Progenitor cell of endocrine pancreas (in vitro differentiated cells): ENCODE data around the gene IDUA. TPM values are rescaled to one million over a fixed set of nuclear protein-coding genes. Genes with fewer than 3 reads are reported as not detected.
A peak's percentile ranks its signal among the peaks of the same experiment; 100 is the strongest.

Experiments
- DNase-seq: peaks from one replicate; pipeline ENCODE4 v3.0.0; 2021; ENCODE audit warnings: low spot score; ENCODE audit not compliant: unreplicated experiment
- H3K27ac Mint-ChIP-seq: 2 replicates; pipeline ENCODE4 v1.8.0; 2021; ENCODE audit warnings: mild to moderate bottlenecking, moderate library complexity, mixed read lengths
- H3K27me3 Mint-ChIP-seq: 2 replicates; pipeline ENCODE4 v1.8.0; 2021; ENCODE audit warnings: mixed read lengths
- H3K36me3 Mint-ChIP-seq: 2 replicates; pipeline ENCODE4 v1.8.0; 2022; ENCODE audit warnings: mixed read lengths; ENCODE audit not compliant: insufficient read depth
- H3K4me1 Mint-ChIP-seq: 2 replicates; pipeline ENCODE4 v1.8.0; 2021; ENCODE audit warnings: low read depth, mixed read lengths
- H3K4me3 Mint-ChIP-seq: 2 replicates; pipeline ENCODE4 v1.8.0; 2021; ENCODE audit warnings: low read depth, mild to moderate bottlenecking, moderate library complexity, mixed read lengths
- H3K9me3 Mint-ChIP-seq: 2 replicates; pipeline ENCODE4 v1.8.0; 2021; ENCODE audit warnings: low read depth, mixed read lengths
- total RNA-seq: library from RNA; stranded (reverse); gene quantifications from 2 replicates; pipeline ENCODE4 v1.2.1, GENCODE V29; 2021
- TF ChIP-seq, protein P1 (sequence below): fragments of 200-600 bp; sonication (generic); IDR thresholded peaks from one replicate; pipeline ENCODE4 v1.5.0; 2021; ENCODE audit warnings: antibody characterized with exemption, mild to moderate bottlenecking; ENCODE audit not compliant: unreplicated experiment

The IDUA gene
- total RNA-seq, 1 donor from 2014 or later, result 87.0 TPM

DNA sequence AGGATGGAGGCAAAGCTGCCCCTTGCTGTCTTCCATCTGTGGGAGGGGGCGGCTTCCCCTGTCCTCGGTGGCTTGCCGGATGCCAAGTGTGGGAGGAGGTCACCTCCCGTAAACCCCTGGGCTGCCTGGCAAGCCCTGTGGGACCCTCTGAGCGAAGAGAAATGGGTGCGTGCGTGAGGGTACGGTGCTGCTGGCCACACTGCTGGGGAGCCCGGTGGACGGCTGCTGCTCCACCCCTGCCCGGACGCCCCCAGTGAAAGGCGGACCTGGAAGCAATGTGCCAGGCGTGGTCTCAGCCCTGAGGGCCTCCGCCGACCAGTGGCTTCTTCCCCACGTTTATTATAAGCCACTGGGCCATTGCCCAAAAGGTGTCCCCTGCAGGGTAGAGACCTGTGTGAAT, 4.6 kb upstream of the IDUA start:
- Mint-ChIP-seq H3K9me3 (no peaks in the 10 kb centered on the region), H3K4me3 (no peak overlapping the region), H3K36me3 (no peaks in the 10 kb centered on the region)

GRCh38 chr4:982814-983213, 4.0 kb upstream of the IDUA start:
- Mint-ChIP-seq H3K4me3 (no peak overlapping the region), H3K4me1 (peaks cover 18% of the 10 kb centered on the region), H3K9me3 (no peaks in the 10 kb centered on the region), H3K27me3 (peaks cover 3% of the 10 kb centered on the region), H3K36me3 (no peaks in the 10 kb centered on the region), H3K27ac (no peak overlapping the region)
- TF ChIP-seq, protein P1, sequence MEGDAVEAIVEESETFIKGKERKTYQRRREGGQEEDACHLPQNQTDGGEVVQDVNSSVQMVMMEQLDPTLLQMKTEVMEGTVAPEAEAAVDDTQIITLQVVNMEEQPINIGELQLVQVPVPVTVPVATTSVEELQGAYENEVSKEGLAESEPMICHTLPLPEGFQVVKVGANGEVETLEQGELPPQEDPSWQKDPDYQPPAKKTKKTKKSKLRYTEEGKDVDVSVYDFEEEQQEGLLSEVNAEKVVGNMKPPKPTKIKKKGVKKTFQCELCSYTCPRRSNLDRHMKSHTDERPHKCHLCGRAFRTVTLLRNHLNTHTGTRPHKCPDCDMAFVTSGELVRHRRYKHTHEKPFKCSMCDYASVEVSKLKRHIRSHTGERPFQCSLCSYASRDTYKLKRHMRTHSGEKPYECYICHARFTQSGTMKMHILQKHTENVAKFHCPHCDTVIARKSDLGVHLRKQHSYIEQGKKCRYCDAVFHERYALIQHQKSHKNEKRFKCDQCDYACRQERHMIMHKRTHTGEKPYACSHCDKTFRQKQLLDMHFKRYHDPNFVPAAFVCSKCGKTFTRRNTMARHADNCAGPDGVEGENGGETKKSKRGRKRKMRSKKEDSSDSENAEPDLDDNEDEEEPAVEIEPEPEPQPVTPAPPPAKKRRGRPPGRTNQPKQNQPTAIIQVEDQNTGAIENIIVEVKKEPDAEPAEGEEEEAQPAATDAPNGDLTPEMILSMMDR, result no peak
- no peak for DNase-seq

More for the DNA sequence above, 4.6 kb upstream of the IDUA start:
- Mint-ChIP-seq H3K27me3 (peaks cover 3% of the 10 kb centered on the region), H3K27ac (no peak overlapping the region), H3K4me1 (peaks cover 16% of the 10 kb centered on the region)
- DNase-seq, result no peak
- TF ChIP-seq, protein P1, result no peak

- no peak overlapping the region for H3K27ac Mint-ChIP-seq
- H3K4me3 Mint-ChIP-seq, result peak overlapping the region; percentile 92
- no peak for DNase-seq
- H3K9me3 Mint-ChIP-seq, result no peaks in the 10 kb centered on the region
- H3K36me3 Mint-ChIP-seq, result no peaks in the 10 kb centered on the region
- H3K27me3 Mint-ChIP-seq, result peaks cover 3% of the 10 kb centered on the region
- TF ChIP-seq, protein P1, result no peak
- peaks cover 18% of the 10 kb centered on the region for H3K4me1 Mint-ChIP-seq
Measured at GRCh38 chr4:984336-985054, 2.3 kb upstream of the IDUA start.

GRCh38 chr4:985123-985830, 1.6 kb upstream of the IDUA start:
- H3K9me3 Mint-ChIP-seq, result no peaks in the 10 kb centered on the region
- H3K27ac Mint-ChIP-seq, result no peak overlapping the region
- no peaks in the 10 kb centered on the region for H3K36me3 Mint-ChIP-seq
- H3K4me1 Mint-ChIP-seq, result peaks cover 18% of the 10 kb centered on the region
- TF ChIP-seq, protein P1, result no peak
- DNase-seq, result no peak
- no peaks in the 10 kb centered on the region for H3K27me3 Mint-ChIP-seq
- peak overlapping the region; percentile 92 for H3K4me3 Mint-ChIP-seq

DNA sequence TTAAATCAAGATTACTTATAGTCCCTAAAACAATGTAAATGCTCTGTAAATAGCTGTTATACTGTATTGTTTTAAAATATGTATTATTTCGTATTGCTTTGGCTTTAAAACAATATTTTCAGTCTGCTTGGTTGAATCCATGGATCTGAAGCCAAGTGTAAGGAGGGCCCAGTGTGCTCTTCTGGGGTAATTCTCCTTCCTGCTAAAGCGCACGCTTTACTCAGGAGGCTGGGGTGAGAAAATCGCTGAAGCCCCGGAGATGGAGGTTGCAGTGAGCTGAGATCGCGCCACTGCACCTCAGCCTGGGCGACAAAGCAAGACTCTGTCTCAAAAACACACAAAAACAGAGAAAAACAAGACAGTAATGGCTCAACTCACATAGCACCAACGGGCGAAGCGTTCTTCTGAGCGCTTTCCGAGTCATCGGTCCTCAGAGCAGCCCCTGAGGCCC, 391 bp upstream of the IDUA start:
- H3K36me3 Mint-ChIP-seq, result no peaks in the 10 kb centered on the region
- H3K4me3 Mint-ChIP-seq, result peak overlapping the region; percentile 92
- no peaks in the 10 kb centered on the region for H3K9me3 Mint-ChIP-seq
- TF ChIP-seq, protein P1, result no peak
- H3K27me3 Mint-ChIP-seq, result no peaks in the 10 kb centered on the region
- no peak for DNase-seq
- H3K4me1 Mint-ChIP-seq, result peaks cover 18% of the 10 kb centered on the region
- peak overlapping the region; percentile 91 for H3K27ac Mint-ChIP-seq
